Measurements from ENCODE around the gene SEC62. TPM values are rescaled to one million over a fixed set of nuclear protein-coding genes. Genes with fewer than 3 reads are reported as not detected.

SEC62 gene
- total and polyA plus RNA-seq, 9 of the 15 experiments (the other 6 are each of a cell fraction or from before 2014, with no cell fraction given) = 34.5 to 152 (median 51.8) TPM

DNA sequence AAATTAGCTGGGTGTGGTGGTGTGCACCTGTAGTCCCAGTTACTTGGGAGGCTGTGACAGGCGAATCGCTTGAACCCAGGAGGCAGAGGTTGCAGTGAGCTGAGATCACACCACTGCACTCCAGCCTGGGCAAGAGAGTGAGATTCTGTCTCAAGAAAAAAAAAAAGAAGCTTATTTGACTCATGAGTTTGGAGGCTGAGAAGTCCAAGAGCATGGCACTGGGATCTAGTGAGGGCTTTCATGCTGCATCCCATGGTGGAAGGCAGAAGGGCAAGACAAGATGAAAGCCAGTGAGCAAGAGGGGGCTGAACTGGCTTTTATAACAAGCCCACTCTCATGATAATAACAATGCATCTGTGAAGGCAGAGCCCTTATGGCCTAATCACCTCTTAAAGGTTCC is 33.4 kb downstream of the SEC62 start (continued):
- TF ChIP-seq, protein P1, sequence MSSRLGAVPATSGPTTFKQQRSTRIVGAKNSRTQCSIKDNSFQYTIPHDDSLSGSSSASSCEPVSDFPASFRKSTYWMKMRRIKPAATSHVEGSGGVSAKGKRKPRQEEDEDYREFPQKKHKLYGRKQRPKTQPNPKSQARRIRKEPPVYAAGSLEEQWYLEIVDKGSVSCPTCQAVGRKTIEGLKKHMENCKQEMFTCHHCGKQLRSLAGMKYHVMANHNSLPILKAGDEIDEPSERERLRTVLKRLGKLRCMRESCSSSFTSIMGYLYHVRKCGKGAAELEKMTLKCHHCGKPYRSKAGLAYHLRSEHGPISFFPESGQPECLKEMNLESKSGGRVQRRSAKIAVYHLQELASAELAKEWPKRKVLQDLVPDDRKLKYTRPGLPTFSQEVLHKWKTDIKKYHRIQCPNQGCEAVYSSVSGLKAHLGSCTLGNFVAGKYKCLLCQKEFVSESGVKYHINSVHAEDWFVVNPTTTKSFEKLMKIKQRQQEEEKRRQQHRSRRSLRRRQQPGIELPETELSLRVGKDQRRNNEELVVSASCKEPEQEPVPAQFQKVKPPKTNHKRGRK (tag; IDR thresholded peaks at IDR 0.05) = no peak
- no peak for TF ChIP-seq BCL6 (CRISPR knock-in tag; IDR thresholded peaks at IDR 0.05)

DNA sequence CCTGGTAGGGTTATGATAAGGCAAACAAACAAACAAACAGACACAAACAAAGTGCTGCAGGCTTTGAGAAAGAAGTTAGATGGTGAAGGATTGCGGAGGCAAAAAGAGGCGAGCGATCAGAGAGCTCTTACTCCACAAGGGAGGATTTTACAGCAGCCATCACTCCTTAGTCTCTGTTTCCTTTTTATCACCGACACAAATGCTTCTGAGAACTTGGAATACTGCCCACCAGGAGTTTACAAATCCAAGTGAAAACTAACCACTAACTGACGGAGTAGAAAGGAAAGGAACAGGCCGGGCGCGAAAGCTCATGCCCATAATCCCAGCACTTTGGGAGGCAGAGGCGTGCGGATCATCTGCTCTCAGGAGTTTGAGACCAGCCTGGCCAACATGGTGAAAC is 35.6 kb downstream of the SEC62 start:
- no TSS peak for BruUV-seq (replicated peaks)
- ChIA-PET CTCF (ENCODE audit: low intra/inter-chr PET ratio) (no interaction called here), POLR2A (interaction anchor here (0.5 to 0.9 kb wide), 2 partner anchors 26 to 35 kb away, joined by 3 to 4 read pairs; partner anchors contain the start of gene SEC62)
- DNase-seq (ENCODE audit: extremely low read depth in 1 of 4, low spot score in 3 of 4) (no peak), FAIRE-seq (no peak), ATAC-seq (no peak)
- H3K9me1 ChIP-seq (ENCODE audit: control insufficient read depth, insufficient read depth, low read length) = no peaks in the 10 kb centered on the region
- no peaks in the 10 kb centered on the region; a peak in 1 of 5 replicates for H3K4me1 ChIP-seq (replicated peaks in 1 of 2; ENCODE audit: control insufficient read depth in 2 of 2, insufficient read depth in 2 of 2, low read length in 2 of 2)
- intact Hi-C loops (cut with micrococcal nuclease) (no loop called here), in situ Hi-C loops (cut with MboI) (no loop called here)
- 78% methylated on average over 10 of the region's 10 CpGs for WGBS (ENCODE audit: insufficient coverage, low coverage, missing lambda C conversion rate)
- peak overlapping the region; percentile 4; the same call in 1 of the 2 replicates for H2AFZ ChIP-seq (ENCODE audit: low read depth, low read length)
- H3K36me3 ChIP-seq (ENCODE audit: control insufficient read depth, insufficient read depth, low read length) = no peaks in the 10 kb centered on the region
- no peak overlapping the region for H3K4me3 ChIP-seq
- peaks cover 0 to 5% of the 10 kb centered on the region in 2 experiments; a peak in 1 of 5 replicates for H3K27me3 ChIP-seq (ENCODE audit: control insufficient read depth in 2 of 2, insufficient read depth in 2 of 2, low read length in 2 of 2)
- H3K27ac ChIP-seq (ENCODE audit: extremely low read depth, low read depth, low read length) = no peak overlapping the region
- H4K20me1 ChIP-seq (replicated peaks; ENCODE audit: control insufficient read depth, insufficient read depth, low read length) = no peaks in the 10 kb centered on the region
- H3K79me2 ChIP-seq (ENCODE audit: control insufficient read depth, insufficient read depth, low read length) = no peaks in the 10 kb centered on the region
- H3K9me3 ChIP-seq (replicated peaks; ENCODE audit: control insufficient read depth, insufficient read depth, low read depth, low read length) = no peaks in the 10 kb centered on the region
- no peak overlapping the region for H3K9ac ChIP-seq (ENCODE audit: insufficient read depth in 1 of 2, low read depth in 2 of 2, low read length in 2 of 2)
- H3K4me2 ChIP-seq (ENCODE audit: insufficient read depth, low read length) = no peak overlapping the region
- no peak for TF ChIP-seq FOXM1 (IDR thresholded peaks at IDR 0.05; ENCODE audit: low read depth)
- TF ChIP-seq FOXM1 (CRISPR knock-in tag; IDR thresholded peaks at IDR 0.05; ENCODE audit: low read depth) = no peak
- TF ChIP-seq HNRNPK (IDR thresholded peaks at IDR 0.05; ENCODE audit: low read depth, low read length, poor library complexity, severe bottlenecking) = no peak
- TF ChIP-seq EWSR1 (IDR thresholded peaks at IDR 0.05; ENCODE audit: borderline replicate concordance, low read depth, partially characterized antibody) = no peak
- TF ChIP-seq EHMT2 (IDR thresholded peaks at IDR 0.05) = no peak
- TF ChIP-seq SIRT6 (IDR thresholded peaks at IDR 0.05; ENCODE audit: low read depth, low read length) = no peak
- TF ChIP-seq ZNF133 (CRISPR knock-in tag; IDR thresholded peaks at IDR 0.05) = no peak
- no peak for TF ChIP-seq JUN (IDR thresholded peaks at IDR 0.05; ENCODE audit: borderline replicate concordance, low read depth, low read length)
- TF ChIP-seq JUN (CRISPR knock-in tag; IDR thresholded peaks at IDR 0.05; ENCODE audit: borderline replicate concordance) = no peak
- no peak for TF ChIP-seq XRCC5 (IDR thresholded peaks at IDR 0.05; ENCODE audit: low read depth, low read length)
- TF ChIP-seq, protein P2, sequence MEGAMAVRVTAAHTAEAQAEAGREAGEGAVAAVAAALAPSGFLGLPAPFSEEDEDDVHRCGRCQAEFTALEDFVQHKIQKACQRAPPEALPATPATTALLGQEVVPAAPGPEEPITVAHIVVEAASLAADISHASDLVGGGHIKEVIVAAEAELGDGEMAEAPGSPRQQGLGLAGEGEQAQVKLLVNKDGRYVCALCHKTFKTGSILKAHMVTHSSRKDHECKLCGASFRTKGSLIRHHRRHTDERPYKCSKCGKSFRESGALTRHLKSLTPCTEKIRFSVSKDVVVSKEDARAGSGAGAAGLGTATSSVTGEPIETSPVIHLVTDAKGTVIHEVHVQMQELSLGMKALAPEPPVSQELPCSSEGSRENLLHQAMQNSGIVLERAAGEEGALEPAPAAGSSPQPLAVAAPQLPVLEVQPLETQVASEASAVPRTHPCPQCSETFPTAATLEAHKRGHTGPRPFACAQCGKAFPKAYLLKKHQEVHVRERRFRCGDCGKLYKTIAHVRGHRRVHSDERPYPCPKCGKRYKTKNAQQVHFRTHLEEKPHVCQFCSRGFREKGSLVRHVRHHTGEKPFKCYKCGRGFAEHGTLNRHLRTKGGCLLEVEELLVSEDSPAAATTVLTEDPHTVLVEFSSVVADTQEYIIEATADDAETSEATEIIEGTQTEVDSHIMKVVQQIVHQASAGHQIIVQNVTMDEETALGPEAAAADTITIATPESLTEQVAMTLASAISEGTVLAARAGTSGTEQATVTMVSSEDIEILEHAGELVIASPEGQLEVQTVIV (CRISPR knock-in tag; IDR thresholded peaks at IDR 0.05; ENCODE audit: borderline replicate concordance) = no peak
- no peak for TF ChIP-seq KLF10 (CRISPR knock-in tag; IDR thresholded peaks at IDR 0.05)
- no peak for TF ChIP-seq ATF7 (IDR thresholded peaks at IDR 0.05)
